ENCODE data around the gene RARB.

Gene RARB

DNA sequence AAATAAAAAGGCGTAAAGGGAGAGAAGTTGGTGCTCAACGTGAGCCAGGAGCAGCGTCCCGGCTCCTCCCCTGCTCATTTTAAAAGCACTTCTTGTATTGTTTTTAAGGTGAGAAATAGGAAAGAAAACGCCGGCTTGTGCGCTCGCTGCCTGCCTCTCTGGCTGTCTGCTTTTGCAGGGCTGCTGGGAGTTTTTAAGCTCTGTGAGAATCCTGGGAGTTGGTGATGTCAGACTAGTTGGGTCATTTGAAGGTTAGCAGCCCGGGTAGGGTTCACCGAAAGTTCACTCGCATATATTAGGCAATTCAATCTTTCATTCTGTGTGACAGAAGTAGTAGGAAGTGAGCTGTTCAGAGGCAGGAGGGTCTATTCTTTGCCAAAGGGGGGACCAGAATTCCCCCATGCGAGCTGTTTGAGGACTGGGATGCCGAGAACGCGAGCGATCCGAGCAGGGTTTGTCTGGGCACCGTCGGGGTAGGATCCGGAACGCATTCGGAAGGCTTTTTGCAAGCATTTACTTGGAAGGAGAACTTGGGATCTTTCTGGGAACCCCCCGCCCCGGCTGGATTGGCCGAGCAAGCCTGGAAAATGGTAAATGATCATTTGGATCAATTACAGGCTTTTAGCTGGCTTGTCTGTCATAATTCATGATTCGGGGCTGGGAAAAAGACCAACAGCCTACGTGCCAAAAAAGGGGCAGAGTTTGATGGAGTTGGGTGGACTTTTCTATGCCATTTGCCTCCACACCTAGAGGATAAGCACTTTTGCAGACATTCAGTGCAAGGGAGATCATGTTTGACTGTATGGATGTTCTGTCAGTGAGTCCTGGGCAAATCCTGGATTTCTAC lies at the start of gene RARB:
RARB (plus strand) TSS at position 322 of the 847 bp plus-strand sequence; CDS start at position 791, 469 bp downstream.
- no peak for DNase-seq

GRCh38 chr3:25378786-25379311 lies 49.2 kb upstream of the RARB start:
- DNase-seq, result no peak

DNA sequence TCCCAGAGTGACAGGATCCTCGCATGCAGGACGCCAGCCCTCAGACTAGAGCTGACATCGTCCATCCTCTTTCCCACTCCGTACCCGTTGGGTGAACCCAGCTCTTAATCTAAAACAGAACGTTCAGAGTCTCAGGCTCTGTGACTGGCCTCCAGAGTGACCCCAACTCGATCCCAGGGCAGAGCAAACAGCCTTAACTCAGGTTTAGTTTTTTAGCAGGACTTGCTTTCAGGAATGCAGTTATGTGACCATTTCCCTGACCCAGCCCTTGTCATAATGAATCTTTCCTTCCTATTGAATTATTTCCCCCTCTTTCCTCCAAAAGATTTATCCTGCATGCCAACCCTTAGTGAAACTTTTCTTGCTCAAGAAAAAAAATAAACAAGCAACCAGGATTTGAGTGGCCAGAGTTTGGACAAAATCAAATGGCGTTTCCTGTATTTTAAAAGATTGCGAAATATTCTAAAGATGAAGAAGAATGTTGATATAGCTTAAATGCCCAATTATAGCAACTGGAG lies 47.8 kb upstream of the RARB start:
- DNase-seq, result no peak

- no peak for DNase-seq
These were observed 47.0 kb upstream of the RARB start for GRCh38 chr3:25381083-25381482.

GRCh38 chr3:25384471-25384870 lies 43.6 kb upstream of the RARB start:
- DNase-seq, result no peak

- DNase-seq, result no peak
These were observed 42.1 kb upstream of the RARB start for GRCh38 chr3:25385807-25386460.

- DNase-seq, result no peak
These were observed 41.3 kb upstream of the RARB start for GRCh38 chr3:25386686-25387255.

- no peak for DNase-seq
These were observed 37.5 kb upstream of the RARB start for GRCh38 chr3:25390605-25391004.

- DNase-seq, result no peak
These were observed 31.8 kb upstream of the RARB start for GRCh38 chr3:25396251-25396650.

DNA sequence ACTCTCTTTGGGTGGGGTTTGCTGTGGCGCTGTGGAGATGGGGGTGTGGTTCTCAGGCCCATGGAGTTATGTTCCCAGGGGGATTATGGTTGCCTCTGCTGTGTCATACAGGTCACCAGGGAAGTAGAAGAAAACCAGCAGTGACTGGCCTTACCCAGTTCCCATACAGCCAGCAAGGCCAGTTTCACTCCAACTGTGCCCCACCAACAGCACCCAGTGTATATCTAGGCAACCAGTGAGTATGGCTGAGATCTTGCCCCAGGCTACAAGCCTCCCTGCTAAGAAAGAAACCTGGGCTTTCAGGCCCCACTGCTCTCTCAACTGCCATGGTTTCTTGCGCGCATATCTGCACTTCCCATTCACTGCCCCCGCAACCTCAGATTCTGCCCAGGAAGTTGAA lies 31.4 kb upstream of the RARB start:
- no peak for DNase-seq

DNA sequence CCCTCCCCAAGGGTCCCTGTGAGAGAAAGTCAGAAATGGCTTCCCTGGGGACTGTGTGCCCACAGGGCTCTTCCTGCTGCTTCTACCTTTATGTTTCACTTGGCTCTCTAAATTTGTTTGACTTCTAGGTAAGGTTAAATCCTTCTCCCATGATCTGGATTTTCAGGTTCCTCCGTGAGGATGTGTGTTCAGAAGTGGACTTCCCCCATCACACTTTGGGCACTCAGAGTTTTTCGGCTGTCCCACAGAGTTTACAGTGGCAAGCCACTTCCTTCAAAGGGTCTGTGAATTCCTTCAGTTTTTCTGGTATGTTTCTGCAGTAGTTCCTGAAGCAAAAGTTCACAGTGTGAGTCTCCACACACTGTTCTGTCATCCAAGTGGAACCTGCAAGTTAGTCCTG lies 30.9 kb upstream of the RARB start:
- no peak for DNase-seq

DNA sequence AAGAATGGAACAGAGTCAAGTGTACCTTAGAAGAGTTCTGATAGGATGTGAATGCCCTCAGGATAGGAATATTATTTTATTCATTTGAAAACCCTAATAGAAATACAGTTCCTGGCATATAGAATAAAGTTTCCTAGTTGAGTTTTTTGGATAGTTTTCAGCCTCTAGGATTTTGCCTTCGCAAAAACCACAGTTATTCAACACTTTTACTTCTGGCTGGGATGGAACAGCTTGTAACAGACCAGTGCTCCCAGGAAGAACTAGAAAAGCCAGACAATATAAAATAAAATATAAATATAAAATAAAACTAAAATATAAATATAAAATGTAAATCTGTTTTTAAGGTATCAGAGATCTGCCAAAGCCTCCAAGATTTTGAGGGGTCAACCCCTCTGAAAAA lies 27.5 kb upstream of the RARB start:
- no peak for DNase-seq

DNA sequence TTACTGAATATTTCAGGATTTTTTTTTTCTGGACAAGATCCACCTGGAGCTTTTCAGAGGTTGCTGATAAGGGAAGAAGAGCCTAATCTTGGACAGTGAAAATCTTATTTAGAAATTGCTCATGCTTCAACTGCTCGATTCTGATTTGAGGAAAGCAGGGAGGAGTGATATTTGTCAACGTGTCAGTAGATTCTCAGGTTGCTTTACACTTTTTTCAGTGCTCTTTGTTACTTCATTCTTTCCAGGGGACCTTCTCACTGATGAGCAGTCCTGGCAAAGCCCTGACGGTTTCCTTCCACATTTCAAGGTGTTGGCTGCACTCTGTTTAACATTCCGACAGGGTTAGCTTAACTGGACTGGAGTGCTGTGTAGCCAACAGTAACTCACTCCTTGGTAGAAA lies 24.1 kb upstream of the RARB start:
- DNase-seq, result no peak

DNA sequence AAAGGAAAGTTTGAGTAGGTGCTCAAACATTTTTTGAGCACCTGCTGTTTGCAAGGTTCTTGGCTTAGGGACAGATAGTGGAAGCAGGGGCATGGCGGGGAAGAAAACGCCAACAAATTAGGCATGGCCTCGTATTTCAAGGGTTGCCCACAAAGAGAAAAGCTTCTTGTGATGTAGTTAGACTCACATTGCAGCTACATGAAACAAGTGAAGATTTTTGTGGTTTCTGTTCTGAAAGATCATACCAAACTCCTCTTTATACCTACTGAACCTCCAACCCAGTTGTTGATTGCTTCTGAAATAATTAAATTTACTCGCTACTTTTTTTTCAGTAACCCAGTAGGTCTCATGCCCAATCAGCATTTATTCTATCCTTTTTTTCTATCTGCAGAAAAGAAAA lies 23.5 kb upstream of the RARB start:
- no peak for DNase-seq

DNA sequence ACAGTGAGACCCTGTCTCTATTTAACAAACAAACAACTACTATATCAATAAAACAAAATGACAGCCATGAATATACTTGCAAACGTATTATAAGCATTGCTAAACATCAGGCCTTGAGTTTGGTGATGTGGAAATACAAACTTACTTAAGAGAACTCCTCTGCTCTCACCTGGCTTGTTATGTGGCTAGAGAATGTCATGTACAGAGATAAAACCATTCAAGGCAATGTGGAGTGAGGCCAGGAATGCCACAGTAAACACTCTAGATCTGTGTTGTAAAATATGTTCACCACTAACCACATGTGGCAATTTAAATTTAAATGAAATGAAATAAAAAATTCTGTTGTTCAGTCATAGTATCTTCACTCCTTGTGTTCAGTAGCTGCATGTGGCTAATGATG lies 22.7 kb upstream of the RARB start:
- DNase-seq, result no peak

- DNase-seq, result no peak
These were observed 17.4 kb upstream of the RARB start for GRCh38 chr3:25410703-25411102.

DNA sequence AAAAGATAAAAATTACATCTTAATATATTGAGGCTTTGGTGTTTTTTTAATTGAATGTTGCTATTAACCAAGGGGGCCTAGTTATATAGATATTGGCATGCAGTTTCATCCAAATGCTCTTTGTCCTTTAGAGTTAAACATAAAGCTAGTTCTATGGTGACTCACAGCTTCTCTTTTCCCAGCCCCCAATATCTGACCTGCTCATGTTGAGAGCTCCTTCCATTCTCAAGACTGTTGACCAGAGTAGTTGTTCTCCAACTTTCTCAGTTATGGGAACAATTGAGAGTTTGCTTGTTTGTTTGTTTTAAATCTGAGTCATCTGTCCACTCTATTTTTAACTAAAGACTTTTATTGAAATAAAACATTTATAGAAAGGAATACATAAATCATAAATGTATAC lies 15.8 kb upstream of the RARB start:
- DNase-seq, result no peak

GRCh38 chr3:25416176-25416575 lies 11.9 kb upstream of the RARB start:
- no peak for DNase-seq

DNA sequence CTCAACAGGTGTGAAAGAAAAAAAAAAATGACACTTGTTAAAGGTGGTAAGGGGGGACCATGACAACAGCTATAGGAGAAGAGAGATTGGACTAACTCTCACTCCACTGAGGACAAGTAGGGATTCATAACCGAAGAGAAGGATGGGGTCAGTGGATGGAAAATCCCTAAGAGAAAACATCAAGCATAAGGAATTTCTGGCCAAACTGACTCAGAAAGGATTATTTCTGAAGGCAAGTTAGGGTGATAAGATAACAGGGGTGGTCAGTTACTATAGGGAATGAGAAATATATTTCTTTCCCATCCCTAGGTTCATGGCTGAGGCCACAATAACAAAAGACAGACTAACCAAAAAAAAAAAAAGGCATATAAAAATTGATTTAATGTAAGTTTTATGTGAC lies 9.5 kb upstream of the RARB start:
- no peak for DNase-seq

GRCh38 chr3:25419251-25419650 lies 8.8 kb upstream of the RARB start:
- no peak for DNase-seq

DNA sequence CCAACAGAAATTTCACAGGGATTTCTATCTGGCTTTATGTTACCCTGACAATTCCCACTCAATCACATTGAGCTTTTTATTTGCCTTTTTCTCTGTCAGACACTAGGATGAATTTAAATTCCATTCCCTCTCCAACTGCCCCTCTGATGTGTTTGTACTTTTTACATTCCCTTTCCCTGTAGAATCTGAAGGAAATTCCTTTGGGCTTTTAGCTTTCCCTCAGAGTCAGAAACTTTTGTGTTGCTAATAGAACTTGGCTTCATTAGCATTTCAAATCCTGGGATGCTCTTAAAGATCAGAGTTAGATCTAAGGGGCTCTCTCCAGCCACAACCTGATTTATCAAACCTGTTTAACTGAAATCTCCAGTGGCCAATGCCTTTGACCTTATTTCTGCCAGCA lies 7.9 kb upstream of the RARB start:
- DNase-seq, result no peak

DNA sequence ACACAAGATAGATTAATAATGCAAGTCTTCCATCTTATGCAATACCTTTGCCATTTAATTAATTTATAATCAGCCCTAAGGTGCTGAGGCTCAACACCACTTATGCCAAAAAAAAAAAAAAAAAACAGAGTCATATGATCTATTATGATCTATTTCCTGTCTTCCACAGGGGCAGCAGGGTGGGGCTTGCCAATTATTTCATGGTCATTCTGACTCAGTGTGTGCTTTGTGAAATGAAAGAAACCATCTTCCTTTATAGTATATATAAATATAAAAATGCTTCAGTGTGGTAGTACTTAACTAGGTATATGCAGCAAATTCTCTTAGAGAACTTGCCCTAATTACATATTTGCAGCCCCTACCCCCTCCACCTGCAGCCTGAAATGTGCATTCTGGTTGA lies 7.2 kb upstream of the RARB start:
- no peak for DNase-seq

DNA sequence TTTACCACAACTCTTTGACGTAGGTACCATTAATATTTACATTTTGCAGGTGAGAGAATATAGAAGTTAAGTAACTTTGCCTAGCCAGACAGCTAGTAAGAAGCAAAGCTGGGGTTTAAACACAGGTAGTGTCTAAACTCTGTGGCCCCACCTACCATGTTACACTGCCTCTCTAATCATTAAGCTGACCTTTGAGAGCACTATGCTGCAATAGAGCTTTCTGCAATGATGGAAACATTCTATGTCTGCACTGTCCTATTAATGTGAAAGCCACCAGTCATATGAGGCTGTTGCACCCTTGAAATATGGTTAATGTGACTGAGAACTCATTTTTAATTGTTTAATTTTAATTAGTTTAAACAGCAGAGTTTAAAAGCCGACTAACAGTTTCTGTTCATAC lies 6.3 kb upstream of the RARB start:
- no peak for DNase-seq
